ENCODE data around the gene RABGAP1L. TPM values are rescaled to one million over a fixed set of nuclear protein-coding genes. Genes with fewer than 3 reads are reported as not detected.

Gene RABGAP1L
- total and polyA plus RNA-seq, 2 of the 4 experiments (the other 2 are of a cell fraction) = 7.9 to 26.7 TPM

DNA sequence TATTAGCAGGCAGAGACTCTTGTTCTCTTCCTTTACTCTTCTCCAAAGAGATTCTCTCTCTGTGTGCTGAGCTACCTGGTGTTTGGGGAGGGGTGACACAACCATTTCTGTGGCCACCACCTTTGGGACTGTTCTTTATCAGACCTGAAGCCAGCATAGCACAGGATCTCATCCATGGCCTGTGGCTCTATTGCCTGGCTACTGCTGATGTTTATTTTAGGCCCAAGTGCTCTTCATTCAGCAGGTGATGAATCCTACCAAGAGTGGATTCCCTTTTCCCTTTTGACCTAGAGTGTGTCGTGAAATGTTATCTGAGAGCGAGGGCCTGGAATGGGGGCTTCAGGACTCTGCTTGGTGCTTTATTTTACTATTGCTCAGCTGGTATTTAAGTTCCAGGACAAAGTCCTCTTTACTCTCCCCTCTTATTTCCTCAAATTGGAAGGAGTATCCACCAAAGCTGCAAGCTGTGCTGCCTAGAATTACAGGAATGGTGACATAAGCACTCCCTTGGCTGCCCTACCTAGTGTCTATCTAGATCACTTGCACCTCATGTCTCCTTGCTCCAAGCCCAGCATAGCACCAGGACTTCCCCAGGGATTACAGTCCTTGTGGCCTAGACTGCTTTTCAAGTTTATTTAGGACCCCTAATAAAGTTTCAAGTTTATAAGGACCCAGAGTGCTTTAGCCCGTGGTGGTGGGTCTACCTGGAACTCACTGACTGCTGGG is 193.7 kb downstream of the RABGAP1L start:
- dilution Hi-C loops (cut with HindIII; ENCODE audit: low sequenced_read_pairs, unreplicated experiment) = no loop called here
- BruUV-seq (replicated peaks) = no TSS peak

More for the DNA sequence above, 193.7 kb downstream of the RABGAP1L start:
- Histone ChIP-seq H3K14ac (replicated peaks; ENCODE audit: low read depth, low read length) (no peak overlapping the region), H3K56ac (ENCODE audit: extremely low read depth, insufficient read depth, low read length) (no peak overlapping the region), H3K27me3 (ENCODE audit: control insufficient read depth, insufficient read depth, low read length) (no peaks in the 10 kb centered on the region), H3K4me1 (ENCODE audit: control insufficient read depth, insufficient read depth, low read length) (no peaks in the 10 kb centered on the region), H3K18ac (ENCODE audit: low read depth, low read length) (no peak overlapping the region), H2AK9ac (replicated peaks; ENCODE audit: low read depth, low read length, poor library complexity) (no peak overlapping the region), H2AFZ (replicated peaks; ENCODE audit: low read length, poor library complexity) (no peak overlapping the region), H3K27ac (ENCODE audit: insufficient read depth, low read length) (no peak overlapping the region), H3K23ac (ENCODE audit: low read depth, low read length) (no peak overlapping the region), H2BK120ac (ENCODE audit: low read depth, low read length) (no peak overlapping the region), H2BK5ac (ENCODE audit: low read depth, low read length, poor library complexity, severe bottlenecking) (no peak overlapping the region), H3K4me3 (ENCODE audit: insufficient read depth, low read depth, low read length) (no peak overlapping the region), H2BK20ac (ENCODE audit: low read depth, low read length) (no peak overlapping the region), H4K20me1 (ENCODE audit: insufficient read depth, low read length) (no peaks in the 10 kb centered on the region), H3K4me2 (ENCODE audit: low read depth, low read length) (no peak overlapping the region), H4K8ac (ENCODE audit: low read depth in 2 of 2, low read length in 2 of 2) (no peak overlapping the region), H3K9me1 (ENCODE audit: insufficient read depth, low read length) (peaks cover 3% of the 10 kb centered on the region; the same call in 1 of the 2 replicates), H3K36me3 (ENCODE audit: control insufficient read depth, insufficient read depth, low read length) (no peaks in the 10 kb centered on the region), H3K9ac (ENCODE audit: low read depth, low read length) (no peak overlapping the region), H2BK15ac (ENCODE audit: low read depth, low read length) (no peak overlapping the region), H3K4ac (ENCODE audit: low read depth, low read length) (no peak overlapping the region), H4K91ac (ENCODE audit: insufficient read depth, low read depth, low read length) (no peak overlapping the region), H2AK5ac (ENCODE audit: low read depth, low read length) (no peak overlapping the region), H3K79me1 (ENCODE audit: low read depth in 1 of 2, low read length in 2 of 2) (no peaks in the 10 kb centered on the region), H4K5ac (ENCODE audit: low read depth, low read length) (no peak overlapping the region), H3K9me3 (ENCODE audit: control insufficient read depth, insufficient read depth, low read length) (no peaks in the 10 kb centered on the region)
- in situ Hi-C loops (cut with MboI; ENCODE audit: low sequenced_read_pairs) = no loop called here
- WGBS, 2 experiments (ENCODE audit: extremely low coverage in 2 of 2, insufficient read length in 1 of 2) = no CpG with 5 or more reads among the region's 3 CpGs
- CTCF ChIA-PET = no interaction called here
- DNase-seq (no peak), ATAC-seq (ENCODE audit: low read depth) (no peak)
- intact Hi-C loops (cut with micrococcal nuclease) = no loop called here
- TF ChIP-seq, protein P1, sequence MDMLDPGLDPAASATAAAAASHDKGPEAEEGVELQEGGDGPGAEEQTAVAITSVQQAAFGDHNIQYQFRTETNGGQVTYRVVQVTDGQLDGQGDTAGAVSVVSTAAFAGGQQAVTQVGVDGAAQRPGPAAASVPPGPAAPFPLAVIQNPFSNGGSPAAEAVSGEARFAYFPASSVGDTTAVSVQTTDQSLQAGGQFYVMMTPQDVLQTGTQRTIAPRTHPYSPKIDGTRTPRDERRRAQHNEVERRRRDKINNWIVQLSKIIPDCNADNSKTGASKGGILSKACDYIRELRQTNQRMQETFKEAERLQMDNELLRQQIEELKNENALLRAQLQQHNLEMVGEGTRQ (IDR thresholded peaks at IDR 0.05; ENCODE audit: low read depth, low read length) = no peak
- TF ChIP-seq RCOR1 (IDR thresholded peaks at IDR 0.05; ENCODE audit: insufficient replicate concordance, low read length) = no peak
- no peak for TF ChIP-seq RFX5 (IDR thresholded peaks at IDR 0.05; ENCODE audit: low read depth, low read length)
- TF ChIP-seq, protein P2, sequence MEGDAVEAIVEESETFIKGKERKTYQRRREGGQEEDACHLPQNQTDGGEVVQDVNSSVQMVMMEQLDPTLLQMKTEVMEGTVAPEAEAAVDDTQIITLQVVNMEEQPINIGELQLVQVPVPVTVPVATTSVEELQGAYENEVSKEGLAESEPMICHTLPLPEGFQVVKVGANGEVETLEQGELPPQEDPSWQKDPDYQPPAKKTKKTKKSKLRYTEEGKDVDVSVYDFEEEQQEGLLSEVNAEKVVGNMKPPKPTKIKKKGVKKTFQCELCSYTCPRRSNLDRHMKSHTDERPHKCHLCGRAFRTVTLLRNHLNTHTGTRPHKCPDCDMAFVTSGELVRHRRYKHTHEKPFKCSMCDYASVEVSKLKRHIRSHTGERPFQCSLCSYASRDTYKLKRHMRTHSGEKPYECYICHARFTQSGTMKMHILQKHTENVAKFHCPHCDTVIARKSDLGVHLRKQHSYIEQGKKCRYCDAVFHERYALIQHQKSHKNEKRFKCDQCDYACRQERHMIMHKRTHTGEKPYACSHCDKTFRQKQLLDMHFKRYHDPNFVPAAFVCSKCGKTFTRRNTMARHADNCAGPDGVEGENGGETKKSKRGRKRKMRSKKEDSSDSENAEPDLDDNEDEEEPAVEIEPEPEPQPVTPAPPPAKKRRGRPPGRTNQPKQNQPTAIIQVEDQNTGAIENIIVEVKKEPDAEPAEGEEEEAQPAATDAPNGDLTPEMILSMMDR (conservative IDR thresholded peaks at IDR 0.05; ENCODE audit: low read depth, low read length) = no peak
- TF ChIP-seq SMC3 (IDR thresholded peaks at IDR 0.05; ENCODE audit: low read depth, low read length) = no peak
- TF ChIP-seq, protein P3, sequence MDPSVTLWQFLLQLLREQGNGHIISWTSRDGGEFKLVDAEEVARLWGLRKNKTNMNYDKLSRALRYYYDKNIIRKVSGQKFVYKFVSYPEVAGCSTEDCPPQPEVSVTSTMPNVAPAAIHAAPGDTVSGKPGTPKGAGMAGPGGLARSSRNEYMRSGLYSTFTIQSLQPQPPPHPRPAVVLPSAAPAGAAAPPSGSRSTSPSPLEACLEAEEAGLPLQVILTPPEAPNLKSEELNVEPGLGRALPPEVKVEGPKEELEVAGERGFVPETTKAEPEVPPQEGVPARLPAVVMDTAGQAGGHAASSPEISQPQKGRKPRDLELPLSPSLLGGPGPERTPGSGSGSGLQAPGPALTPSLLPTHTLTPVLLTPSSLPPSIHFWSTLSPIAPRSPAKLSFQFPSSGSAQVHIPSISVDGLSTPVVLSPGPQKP (IDR thresholded peaks at IDR 0.05; ENCODE audit: borderline replicate concordance, low read depth, low read length) = no peak
- no peak for TF ChIP-seq RAD21 (IDR thresholded peaks at IDR 0.05; ENCODE audit: low read length)
- no peak for TF ChIP-seq CHD1 (IDR thresholded peaks at IDR 0.05; ENCODE audit: low read depth, low read length)
- TF ChIP-seq POLR2A (IDR thresholded peaks at IDR 0.05; ENCODE audit: low read depth, low read length) = no peak
- TF ChIP-seq FOS (IDR thresholded peaks at IDR 0.05; ENCODE audit: low read depth, low read length) = no peak
- no peak for TF ChIP-seq MXI1 (IDR thresholded peaks at IDR 0.05; ENCODE audit: borderline replicate concordance, low read depth, low read length)
- no peak for TF ChIP-seq CEBPB (IDR thresholded peaks at IDR 0.05; ENCODE audit: low read depth, low read length)
- POLR2A ChIA-PET (ENCODE audit: unreplicated experiment) = no interaction called here
